ENCODE measurements around the gene LSR. TPM values are rescaled to one million over a fixed set of nuclear protein-coding genes. Genes with fewer than 3 reads are reported as not detected.

Gene LSR
- total and polyA plus RNA-seq, 2 experiments from 2014 or later, result 116 to 212 TPM

DNA sequence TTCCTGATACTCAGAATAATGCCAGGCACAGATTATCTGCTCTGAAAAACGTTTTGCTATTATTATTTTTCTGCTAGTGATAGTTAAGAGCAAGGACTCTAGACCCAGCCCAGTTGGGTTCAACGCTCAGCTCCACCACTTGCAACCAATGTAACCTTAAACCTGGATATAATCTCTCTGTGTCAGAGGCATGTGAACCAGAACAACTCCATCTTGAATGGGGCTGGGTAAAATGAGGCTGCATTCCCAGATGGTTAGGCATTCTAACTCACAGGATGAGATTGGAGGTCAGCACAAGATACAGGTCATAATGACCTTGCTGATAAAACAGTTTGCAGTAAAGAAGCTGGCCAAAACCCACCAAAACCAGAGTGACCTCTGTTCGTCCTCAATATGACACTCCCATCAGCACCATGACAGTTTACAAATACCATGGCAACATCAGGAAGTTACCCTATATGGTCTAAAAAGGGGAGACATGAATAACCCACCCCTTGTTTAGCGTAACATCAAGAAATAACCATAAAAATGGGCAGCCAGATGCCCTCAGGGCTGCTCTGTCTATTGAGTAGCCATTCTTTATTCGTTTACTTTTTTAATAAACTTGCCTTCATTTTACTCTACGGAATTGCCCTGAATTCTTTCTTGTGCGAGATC is 33.9 kb upstream of the LSR start:
- no peak overlapping the region for H3K4me3 Mint-ChIP-seq

More for the DNA sequence above, 33.9 kb upstream of the LSR start:
- Histone ChIP-seq H3K9me2 (ENCODE audit: insufficient read depth) (peaks cover 4% of the 10 kb centered on the region; the same call in 1 of the 2 replicates), H3K4me2 (no peak overlapping the region), H3K27me3 (ENCODE audit: insufficient read depth) (no peaks in the 10 kb centered on the region), H3K4me1 (ENCODE audit: insufficient read depth) (no peaks in the 10 kb centered on the region), H3K4me3 (no peak overlapping the region), H3K36me3 (ENCODE audit: insufficient read depth) (no peaks in the 10 kb centered on the region), H3K27ac (ENCODE audit: low read depth) (no peak overlapping the region), H4K20me1 (replicated peaks; ENCODE audit: insufficient read depth) (no peaks in the 10 kb centered on the region), H3K79me2 (replicated peaks; ENCODE audit: insufficient read depth) (no peaks in the 10 kb centered on the region), H3F3A (replicated peaks; ENCODE audit: low read depth) (0 out of 2 replicates have a peak, but pooled peaks cover 3% of the 10 kb centered on the region), H2AFZ (no peak overlapping the region)
- peaks cover 3% of the 10 kb centered on the region; the same call in 1 of the 3 replicates for H3K4me1 Mint-ChIP-seq
- H3K36me3 Mint-ChIP-seq (ENCODE audit: low read depth), result peaks cover 7% of the 10 kb centered on the region; the same call in 1 of the 3 replicates
- no peak overlapping the region for H3K27ac Mint-ChIP-seq
- no peak for ATAC-seq
- peaks cover 18% of the 10 kb centered on the region for H3K9me3 Mint-ChIP-seq
- TF ChIP-seq, protein P1, sequence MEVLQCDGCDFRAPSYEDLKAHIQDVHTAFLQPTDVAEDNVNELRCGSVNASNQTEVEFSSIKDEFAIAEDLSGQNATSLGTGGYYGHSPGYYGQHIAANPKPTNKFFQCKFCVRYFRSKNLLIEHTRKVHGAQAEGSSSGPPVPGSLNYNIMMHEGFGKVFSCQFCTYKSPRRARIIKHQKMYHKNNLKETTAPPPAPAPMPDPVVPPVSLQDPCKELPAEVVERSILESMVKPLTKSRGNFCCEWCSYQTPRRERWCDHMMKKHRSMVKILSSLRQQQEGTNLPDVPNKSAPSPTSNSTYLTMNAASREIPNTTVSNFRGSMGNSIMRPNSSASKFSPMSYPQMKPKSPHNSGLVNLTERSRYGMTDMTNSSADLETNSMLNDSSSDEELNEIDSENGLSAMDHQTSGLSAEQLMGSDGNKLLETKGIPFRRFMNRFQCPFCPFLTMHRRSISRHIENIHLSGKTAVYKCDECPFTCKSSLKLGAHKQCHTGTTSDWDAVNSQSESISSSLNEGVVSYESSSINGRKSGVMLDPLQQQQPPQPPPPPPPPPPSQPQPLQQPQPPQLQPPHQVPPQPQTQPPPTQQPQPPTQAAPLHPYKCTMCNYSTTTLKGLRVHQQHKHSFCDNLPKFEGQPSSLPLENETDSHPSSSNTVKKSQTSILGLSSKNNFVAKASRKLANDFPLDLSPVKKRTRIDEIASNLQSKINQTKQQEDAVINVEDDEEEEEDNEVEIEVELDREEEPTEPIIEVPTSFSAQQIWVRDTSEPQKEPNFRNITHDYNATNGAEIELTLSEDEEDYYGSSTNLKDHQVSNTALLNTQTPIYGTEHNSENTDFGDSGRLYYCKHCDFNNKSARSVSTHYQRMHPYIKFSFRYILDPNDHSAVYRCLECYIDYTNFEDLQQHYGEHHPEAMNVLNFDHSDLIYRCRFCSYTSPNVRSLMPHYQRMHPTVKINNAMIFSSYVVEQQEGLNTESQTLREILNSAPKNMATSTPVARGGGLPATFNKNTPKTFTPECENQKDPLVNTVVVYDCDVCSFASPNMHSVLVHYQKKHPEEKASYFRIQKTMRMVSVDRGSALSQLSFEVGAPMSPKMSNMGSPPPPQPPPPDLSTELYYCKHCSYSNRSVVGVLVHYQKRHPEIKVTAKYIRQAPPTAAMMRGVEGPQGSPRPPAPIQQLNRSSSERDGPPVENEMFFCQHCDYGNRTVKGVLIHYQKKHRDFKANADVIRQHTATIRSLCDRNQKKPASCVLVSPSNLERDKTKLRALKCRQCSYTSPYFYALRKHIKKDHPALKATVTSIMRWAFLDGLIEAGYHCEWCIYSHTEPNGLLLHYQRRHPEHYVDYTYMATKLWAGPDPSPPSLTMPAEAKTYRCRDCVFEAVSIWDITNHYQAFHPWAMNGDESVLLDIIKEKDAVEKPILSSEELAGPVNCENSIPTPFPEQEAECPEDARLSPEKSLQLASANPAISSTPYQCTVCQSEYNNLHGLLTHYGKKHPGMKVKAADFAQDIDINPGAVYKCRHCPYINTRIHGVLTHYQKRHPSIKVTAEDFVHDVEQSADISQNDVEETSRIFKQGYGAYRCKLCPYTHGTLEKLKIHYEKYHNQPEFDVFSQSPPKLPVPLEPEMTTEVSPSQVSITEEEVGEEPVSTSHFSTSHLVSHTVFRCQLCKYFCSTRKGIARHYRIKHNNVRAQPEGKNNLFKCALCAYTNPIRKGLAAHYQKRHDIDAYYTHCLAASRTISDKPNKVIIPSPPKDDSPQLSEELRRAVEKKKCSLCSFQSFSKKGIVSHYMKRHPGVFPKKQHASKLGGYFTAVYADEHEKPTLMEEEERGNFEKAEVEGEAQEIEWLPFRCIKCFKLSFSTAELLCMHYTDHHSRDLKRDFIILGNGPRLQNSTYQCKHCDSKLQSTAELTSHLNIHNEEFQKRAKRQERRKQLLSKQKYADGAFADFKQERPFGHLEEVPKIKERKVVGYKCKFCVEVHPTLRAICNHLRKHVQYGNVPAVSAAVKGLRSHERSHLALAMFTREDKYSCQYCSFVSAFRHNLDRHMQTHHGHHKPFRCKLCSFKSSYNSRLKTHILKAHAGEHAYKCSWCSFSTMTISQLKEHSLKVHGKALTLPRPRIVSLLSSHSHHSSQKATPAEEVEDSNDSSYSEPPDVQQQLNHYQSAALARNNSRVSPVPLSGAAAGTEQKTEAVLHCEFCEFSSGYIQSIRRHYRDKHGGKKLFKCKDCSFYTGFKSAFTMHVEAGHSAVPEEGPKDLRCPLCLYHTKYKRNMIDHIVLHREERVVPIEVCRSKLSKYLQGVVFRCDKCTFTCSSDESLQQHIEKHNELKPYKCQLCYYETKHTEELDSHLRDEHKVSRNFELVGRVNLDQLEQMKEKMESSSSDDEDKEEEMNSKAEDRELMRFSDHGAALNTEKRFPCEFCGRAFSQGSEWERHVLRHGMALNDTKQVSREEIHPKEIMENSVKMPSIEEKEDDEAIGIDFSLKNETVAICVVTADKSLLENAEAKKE (CRISPR knock-in tag; IDR thresholded peaks at IDR 0.05), result no peak
- TF ChIP-seq, protein P2, sequence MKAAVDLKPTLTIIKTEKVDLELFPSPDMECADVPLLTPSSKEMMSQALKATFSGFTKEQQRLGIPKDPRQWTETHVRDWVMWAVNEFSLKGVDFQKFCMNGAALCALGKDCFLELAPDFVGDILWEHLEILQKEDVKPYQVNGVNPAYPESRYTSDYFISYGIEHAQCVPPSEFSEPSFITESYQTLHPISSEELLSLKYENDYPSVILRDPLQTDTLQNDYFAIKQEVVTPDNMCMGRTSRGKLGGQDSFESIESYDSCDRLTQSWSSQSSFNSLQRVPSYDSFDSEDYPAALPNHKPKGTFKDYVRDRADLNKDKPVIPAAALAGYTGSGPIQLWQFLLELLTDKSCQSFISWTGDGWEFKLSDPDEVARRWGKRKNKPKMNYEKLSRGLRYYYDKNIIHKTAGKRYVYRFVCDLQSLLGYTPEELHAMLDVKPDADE (IDR thresholded peaks at IDR 0.05), result no peak
- TF ChIP-seq NANOG (IDR thresholded peaks at IDR 0.05; ENCODE audit: borderline replicate concordance) (no peak), CREB1 (CRISPR knock-in tag; IDR thresholded peaks at IDR 0.05; ENCODE audit: low read depth) (no peak), EZH2 (IDR thresholded peaks at IDR 0.05; ENCODE audit: low read depth, unreplicated experiment) (no peak), EZH2phosphoT487 (IDR thresholded peaks at IDR 0.05; ENCODE audit: unreplicated experiment) (no peak), JUNB (IDR thresholded peaks at IDR 0.05; ENCODE audit: unreplicated experiment) (no peak), ZNF114 (CRISPR knock-in tag; IDR thresholded peaks at IDR 0.05) (no peak), STAT1 (IDR thresholded peaks at IDR 0.05; ENCODE audit: unreplicated experiment) (no peak), ZNF331 (CRISPR knock-in tag; IDR thresholded peaks at IDR 0.05; ENCODE audit: low read depth) (no peak), POLR2AphosphoS5 (IDR thresholded peaks at IDR 0.05; ENCODE audit: low read depth) (no peak)
- TF ChIP-seq, protein P3, sequence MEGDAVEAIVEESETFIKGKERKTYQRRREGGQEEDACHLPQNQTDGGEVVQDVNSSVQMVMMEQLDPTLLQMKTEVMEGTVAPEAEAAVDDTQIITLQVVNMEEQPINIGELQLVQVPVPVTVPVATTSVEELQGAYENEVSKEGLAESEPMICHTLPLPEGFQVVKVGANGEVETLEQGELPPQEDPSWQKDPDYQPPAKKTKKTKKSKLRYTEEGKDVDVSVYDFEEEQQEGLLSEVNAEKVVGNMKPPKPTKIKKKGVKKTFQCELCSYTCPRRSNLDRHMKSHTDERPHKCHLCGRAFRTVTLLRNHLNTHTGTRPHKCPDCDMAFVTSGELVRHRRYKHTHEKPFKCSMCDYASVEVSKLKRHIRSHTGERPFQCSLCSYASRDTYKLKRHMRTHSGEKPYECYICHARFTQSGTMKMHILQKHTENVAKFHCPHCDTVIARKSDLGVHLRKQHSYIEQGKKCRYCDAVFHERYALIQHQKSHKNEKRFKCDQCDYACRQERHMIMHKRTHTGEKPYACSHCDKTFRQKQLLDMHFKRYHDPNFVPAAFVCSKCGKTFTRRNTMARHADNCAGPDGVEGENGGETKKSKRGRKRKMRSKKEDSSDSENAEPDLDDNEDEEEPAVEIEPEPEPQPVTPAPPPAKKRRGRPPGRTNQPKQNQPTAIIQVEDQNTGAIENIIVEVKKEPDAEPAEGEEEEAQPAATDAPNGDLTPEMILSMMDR (conservative IDR thresholded peaks at IDR 0.05; ENCODE audit: low read depth in 2 of 2), result no peak
- TF ChIP-seq, protein P4, sequence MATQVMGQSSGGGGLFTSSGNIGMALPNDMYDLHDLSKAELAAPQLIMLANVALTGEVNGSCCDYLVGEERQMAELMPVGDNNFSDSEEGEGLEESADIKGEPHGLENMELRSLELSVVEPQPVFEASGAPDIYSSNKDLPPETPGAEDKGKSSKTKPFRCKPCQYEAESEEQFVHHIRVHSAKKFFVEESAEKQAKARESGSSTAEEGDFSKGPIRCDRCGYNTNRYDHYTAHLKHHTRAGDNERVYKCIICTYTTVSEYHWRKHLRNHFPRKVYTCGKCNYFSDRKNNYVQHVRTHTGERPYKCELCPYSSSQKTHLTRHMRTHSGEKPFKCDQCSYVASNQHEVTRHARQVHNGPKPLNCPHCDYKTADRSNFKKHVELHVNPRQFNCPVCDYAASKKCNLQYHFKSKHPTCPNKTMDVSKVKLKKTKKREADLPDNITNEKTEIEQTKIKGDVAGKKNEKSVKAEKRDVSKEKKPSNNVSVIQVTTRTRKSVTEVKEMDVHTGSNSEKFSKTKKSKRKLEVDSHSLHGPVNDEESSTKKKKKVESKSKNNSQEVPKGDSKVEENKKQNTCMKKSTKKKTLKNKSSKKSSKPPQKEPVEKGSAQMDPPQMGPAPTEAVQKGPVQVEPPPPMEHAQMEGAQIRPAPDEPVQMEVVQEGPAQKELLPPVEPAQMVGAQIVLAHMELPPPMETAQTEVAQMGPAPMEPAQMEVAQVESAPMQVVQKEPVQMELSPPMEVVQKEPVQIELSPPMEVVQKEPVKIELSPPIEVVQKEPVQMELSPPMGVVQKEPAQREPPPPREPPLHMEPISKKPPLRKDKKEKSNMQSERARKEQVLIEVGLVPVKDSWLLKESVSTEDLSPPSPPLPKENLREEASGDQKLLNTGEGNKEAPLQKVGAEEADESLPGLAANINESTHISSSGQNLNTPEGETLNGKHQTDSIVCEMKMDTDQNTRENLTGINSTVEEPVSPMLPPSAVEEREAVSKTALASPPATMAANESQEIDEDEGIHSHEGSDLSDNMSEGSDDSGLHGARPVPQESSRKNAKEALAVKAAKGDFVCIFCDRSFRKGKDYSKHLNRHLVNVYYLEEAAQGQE (IDR thresholded peaks at IDR 0.05; ENCODE audit: unreplicated experiment), result no peak
- DNase-seq (ENCODE audit: low spot score), result no peak
- peaks cover 10% of the 10 kb centered on the region for H3K27me3 Mint-ChIP-seq (ENCODE audit: insufficient read depth, low read depth, poor library complexity)
